ENCODE data around the gene ERICH4. TPM values are rescaled to one million over a fixed set of nuclear protein-coding genes. Genes with fewer than 3 reads are reported as not detected.

The ERICH4 gene
- total RNA-seq, result not detected in 2 replicates

DNA sequence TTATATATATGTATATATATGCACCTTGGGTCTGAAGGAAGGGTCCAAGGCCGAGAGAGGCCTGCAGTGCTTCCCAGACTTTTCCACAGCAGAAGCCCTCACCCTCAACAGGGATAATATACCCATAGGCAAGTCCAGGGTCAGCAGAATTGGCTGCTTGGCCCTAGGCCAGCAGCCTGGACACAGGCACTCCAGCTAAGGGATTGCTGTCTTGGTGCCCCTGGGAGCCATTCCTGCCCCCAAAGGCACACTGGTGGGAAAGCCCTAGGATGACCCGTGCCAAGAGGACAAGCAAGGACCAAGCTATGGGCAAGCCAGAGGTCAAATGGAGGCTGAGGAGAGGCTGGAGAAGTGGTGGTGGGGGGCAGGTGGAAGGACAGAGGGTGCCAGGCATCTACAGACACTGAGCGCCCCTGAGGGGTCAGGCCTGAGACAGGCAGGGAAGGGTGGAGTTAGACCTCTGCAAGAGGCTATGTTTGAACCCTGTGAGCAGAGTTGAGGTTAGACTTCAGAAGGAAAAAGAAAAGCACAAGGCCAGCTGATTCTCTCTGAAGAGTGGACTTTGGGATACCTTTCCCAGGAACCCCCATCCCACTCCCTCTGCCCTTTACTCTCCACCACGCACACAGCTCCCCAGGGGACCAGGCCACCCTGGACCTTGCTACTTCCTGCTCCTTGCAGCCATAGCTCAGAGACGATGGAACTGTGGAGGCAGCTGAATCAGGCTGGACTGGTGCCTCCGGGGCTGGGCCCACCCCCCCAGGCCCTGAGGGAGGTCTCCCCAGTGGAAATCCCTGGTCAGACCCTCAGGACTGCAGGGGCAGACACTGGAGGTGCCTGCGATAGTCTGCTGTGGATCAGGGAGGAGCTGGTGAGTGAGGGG is at the start of gene ERICH4:
Gene ERICH4 (plus strand): TSS at position 684 of the 883 bp plus-strand sequence. CDS start 14 bp downstream, at position 698.
- H3K9me3 Mint-ChIP-seq, result no peaks in the 10 kb centered on the region
- no peak within 1 kb of the TSS for H3K4me3 Mint-ChIP-seq
- peaks cover 5% of the 10 kb centered on the region for H3K4me1 Mint-ChIP-seq (ENCODE audit: low read depth)
- H3K27me3 Mint-ChIP-seq (ENCODE audit: insufficient read depth), result peaks cover 11% of the 10 kb centered on the region
- intact Hi-C loops (cut with micrococcal nuclease), result loop anchor here (10.0 kb wide), 1 partner anchor 238 kb away; no protein-coding TSS in a partner anchor
- no peak within 1 kb of the TSS for H3K27ac Mint-ChIP-seq
- H3K36me3 Mint-ChIP-seq (ENCODE audit: low read depth), result peaks cover 2% of the 10 kb centered on the region
- DNase-seq (ENCODE audit: low spot score), result no peak

- peaks cover 10% of the 10 kb centered on the region for H3K36me3 Mint-ChIP-seq (ENCODE audit: low read depth)
- no peak for DNase-seq (ENCODE audit: low spot score)
- intact Hi-C loops (cut with micrococcal nuclease), result loop anchor here (5.0 kb wide), 3 partner anchors 88 to 202 kb away; no protein-coding TSS in a partner anchor
- H3K4me1 Mint-ChIP-seq (ENCODE audit: low read depth), result peaks cover 28% of the 10 kb centered on the region
- peak overlapping the region; percentile 25 for H3K4me3 Mint-ChIP-seq
- no peaks in the 10 kb centered on the region for H3K9me3 Mint-ChIP-seq
- no peaks in the 10 kb centered on the region for H3K27me3 Mint-ChIP-seq (ENCODE audit: insufficient read depth)
- peak overlapping the region; percentile 3 for H3K27ac Mint-ChIP-seq
These were observed 47.6 kb upstream of the ERICH4 start for GRCh38 chr19:41395355-41395754.

DNA sequence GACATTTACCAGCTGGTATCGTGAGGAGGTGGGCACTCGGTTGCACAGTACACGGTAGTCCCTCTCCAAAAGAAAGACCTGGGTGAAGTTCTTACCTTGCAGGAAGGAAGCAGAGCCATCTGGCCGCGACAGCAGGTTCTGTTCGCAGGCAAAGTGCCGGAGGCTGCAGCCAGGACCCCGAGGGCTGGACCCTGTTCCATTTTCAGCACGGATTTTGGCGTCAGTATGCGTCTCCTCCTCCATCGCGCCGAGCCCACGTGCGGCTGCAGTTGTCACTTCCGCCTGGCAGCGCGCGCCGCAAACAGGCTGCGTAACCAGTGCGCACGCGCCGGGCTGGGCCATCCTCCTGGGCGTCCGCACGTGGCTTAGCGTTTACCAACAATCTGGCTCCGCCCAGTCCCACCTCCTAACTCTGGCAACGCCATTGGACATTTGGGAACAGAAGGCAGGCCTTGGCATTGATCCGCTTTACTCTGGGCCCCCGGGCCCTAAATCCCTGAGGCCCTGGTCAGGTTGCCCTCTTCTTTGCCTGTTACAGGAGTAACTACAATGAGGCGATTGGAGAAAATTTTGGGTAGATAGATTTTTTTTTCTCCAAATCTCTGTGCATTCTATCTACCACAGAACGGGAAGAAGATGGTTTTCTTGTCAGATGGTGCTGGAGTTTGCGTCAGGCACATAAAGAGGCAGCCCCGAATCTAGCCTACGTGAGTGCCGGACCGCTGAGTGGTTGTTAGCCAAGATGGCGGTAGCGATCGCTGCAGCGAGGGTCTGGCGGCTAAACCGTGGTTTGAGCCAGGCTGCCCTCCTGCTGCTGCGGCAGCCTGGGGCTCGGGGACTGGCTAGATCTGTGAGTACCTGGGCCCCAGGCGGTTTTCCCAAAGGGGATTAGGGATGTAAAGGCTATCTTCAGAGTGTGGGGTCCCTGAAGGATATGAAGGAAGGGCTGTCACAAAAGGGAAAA is 45.6 kb upstream of the ERICH4 start, which contains the start of the genes BCKDHA and EXOSC5:
Gene BCKDHA (plus strand): TSS at position 733 of the 964 bp plus-strand sequence. CDS start 10 bp downstream, at position 743.
Gene EXOSC5 (minus strand): TSS at position 274 of the 964 bp plus-strand sequence. CDS start 31 bp downstream, at position 243.
- DNase-seq (ENCODE audit: low spot score), result peak; percentile 99
- Mint-ChIP-seq H3K9me3 (no peaks in the 10 kb centered on the region), H3K27ac (peak within 1 kb of the TSS; percentile 99), H3K4me3 (peak within 1 kb of the TSS; percentile 97), H3K27me3 (ENCODE audit: insufficient read depth) (no peaks in the 10 kb centered on the region), H3K4me1 (ENCODE audit: low read depth) (peaks cover 28% of the 10 kb centered on the region), H3K36me3 (ENCODE audit: low read depth) (peaks cover 3% of the 10 kb centered on the region)
- intact Hi-C loops (cut with micrococcal nuclease), result loop anchor here (1.0 to 5.0 kb wide), 11 partner anchors 33 to 562 kb away; partner anchors contain the start of genes B9D2, DMAC2, RABAC1 and RPS19

DNA sequence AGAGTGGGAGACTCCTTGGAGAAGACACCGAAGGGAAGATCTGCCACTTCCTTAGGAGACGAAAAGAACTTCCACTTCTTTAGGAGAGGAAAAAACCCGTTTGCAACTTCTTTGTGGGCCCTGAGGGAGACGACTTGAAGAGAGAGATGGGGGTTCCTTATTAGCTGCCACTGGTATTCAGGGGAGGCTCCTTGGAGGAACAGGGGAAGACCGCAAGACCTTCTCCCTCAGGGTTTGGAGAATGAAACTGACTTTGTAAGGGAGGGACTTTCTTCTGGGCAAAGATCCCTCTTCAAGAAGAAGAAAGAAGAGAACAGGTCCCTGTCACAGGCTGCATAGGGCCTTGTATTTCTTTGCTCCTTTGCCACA is 44.9 kb upstream of the ERICH4 start:
- Mint-ChIP-seq H3K27me3 (ENCODE audit: insufficient read depth) (no peaks in the 10 kb centered on the region), H3K9me3 (no peaks in the 10 kb centered on the region), H3K4me1 (ENCODE audit: low read depth) (peaks cover 28% of the 10 kb centered on the region), H3K4me3 (peak overlapping the region; percentile 97), H3K27ac (peak overlapping the region; percentile 99), H3K36me3 (ENCODE audit: low read depth) (peaks cover 4% of the 10 kb centered on the region)
- intact Hi-C loops (cut with micrococcal nuclease), result loop anchor here (5.0 kb wide), 3 partner anchors 91 to 199 kb away; no protein-coding TSS in a partner anchor
- no peak for DNase-seq (ENCODE audit: low spot score)

DNA sequence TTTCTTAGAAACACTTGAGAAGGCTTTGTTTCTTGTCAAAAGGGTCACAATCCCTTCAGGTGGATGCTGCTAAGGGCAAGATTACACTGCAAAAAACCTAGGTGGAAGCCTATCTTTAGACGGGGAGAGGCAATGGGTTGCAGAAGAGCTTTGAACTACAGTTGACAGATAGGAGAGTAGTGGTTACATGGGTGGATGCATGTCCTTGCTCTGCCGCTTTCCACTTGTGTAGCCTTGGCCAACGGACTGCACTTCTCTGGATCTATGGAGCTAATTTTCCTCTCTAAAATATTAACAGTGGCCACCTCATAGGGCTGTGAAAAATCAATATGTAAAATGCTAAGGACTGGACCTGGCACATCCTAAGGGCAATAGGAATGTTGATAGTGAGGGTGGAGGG is 44.4 kb upstream of the ERICH4 start:
- peaks cover 28% of the 10 kb centered on the region for H3K4me1 Mint-ChIP-seq (ENCODE audit: low read depth)
- DNase-seq (ENCODE audit: low spot score), result no peak
- intact Hi-C loops (cut with micrococcal nuclease), result loop anchor here (5.0 kb wide), 3 partner anchors 91 to 199 kb away; no protein-coding TSS in a partner anchor
- H3K27me3 Mint-ChIP-seq (ENCODE audit: insufficient read depth), result no peaks in the 10 kb centered on the region
- H3K9me3 Mint-ChIP-seq, result no peaks in the 10 kb centered on the region
- peak overlapping the region; percentile 97 for H3K4me3 Mint-ChIP-seq
- H3K27ac Mint-ChIP-seq, result peak overlapping the region; percentile 67
- peaks cover 4% of the 10 kb centered on the region for H3K36me3 Mint-ChIP-seq (ENCODE audit: low read depth)

DNA sequence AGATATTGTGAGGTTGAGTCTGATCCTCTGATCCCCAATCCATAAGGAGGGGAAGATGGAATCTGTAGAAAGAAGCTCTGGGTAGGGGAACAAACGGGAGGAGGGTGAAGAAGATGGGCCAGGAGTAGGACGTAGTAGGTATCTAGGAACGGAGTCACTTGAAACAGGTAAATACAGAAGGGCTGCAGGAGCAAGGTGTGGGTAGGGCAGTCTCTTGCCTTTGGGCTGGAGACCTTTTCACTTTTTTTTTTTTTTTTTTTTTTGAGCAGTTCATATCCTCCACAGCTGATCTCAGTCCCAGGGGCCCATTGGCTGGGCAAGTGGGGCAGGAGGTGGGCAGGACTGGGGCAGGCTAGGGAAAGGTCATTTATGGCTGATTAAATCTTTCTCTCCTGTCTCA is 43.9 kb upstream of the ERICH4 start:
- Mint-ChIP-seq H3K4me1 (ENCODE audit: low read depth) (peaks cover 28% of the 10 kb centered on the region), H3K27ac (peak overlapping the region; percentile 67), H3K36me3 (ENCODE audit: low read depth) (peaks cover 3% of the 10 kb centered on the region), H3K4me3 (peak overlapping the region; percentile 97), H3K27me3 (ENCODE audit: insufficient read depth) (no peaks in the 10 kb centered on the region), H3K9me3 (no peaks in the 10 kb centered on the region)
- DNase-seq (ENCODE audit: low spot score), result no peak
- intact Hi-C loops (cut with micrococcal nuclease), result loop anchor here (5.0 kb wide), 3 partner anchors 92 to 198 kb away; no protein-coding TSS in a partner anchor

GRCh38 chr19:41399525-41399924 is 43.4 kb upstream of the ERICH4 start:
- no peaks in the 10 kb centered on the region for H3K9me3 Mint-ChIP-seq
- H3K27me3 Mint-ChIP-seq (ENCODE audit: insufficient read depth), result no peaks in the 10 kb centered on the region
- peaks cover 28% of the 10 kb centered on the region for H3K4me1 Mint-ChIP-seq (ENCODE audit: low read depth)
- H3K4me3 Mint-ChIP-seq, result peak overlapping the region; percentile 48
- intact Hi-C loops (cut with micrococcal nuclease), result loop anchor here (5.0 kb wide), 3 partner anchors 92 to 198 kb away; no protein-coding TSS in a partner anchor
- no peak for DNase-seq (ENCODE audit: low spot score)
- peaks cover 3% of the 10 kb centered on the region for H3K36me3 Mint-ChIP-seq (ENCODE audit: low read depth)
- no peak overlapping the region for H3K27ac Mint-ChIP-seq

DNA sequence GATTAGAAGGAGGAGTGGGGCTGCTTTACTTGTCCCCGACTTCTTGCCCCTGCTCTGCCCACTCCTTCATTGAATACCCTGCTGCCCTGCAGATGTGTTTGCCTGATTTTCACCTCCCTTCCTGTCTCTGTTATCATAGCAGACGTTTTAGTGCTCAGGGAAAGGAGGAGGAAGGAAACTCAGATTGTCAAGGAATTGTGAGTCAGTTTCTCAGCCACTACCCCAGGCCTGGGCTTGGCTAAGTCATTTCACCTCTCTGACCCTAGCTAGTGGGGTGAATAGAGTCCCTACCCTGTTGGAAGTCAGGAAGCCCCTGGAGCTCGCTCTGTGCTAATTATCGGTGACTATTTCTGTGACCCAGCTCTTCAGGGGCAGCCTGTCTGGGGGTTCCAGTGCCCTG is 41.5 kb upstream of the ERICH4 start:
- intact Hi-C loops (cut with micrococcal nuclease), result no loop called here
- Mint-ChIP-seq H3K9me3 (no peaks in the 10 kb centered on the region), H3K4me1 (ENCODE audit: low read depth) (peaks cover 15% of the 10 kb centered on the region), H3K27me3 (ENCODE audit: insufficient read depth) (no peaks in the 10 kb centered on the region), H3K36me3 (ENCODE audit: low read depth) (peaks cover 3% of the 10 kb centered on the region), H3K27ac (no peak overlapping the region), H3K4me3 (no peak overlapping the region)
- DNase-seq (ENCODE audit: low spot score), result no peak

GRCh38 chr19:41402010-41402409 is 40.9 kb upstream of the ERICH4 start:
- no peak overlapping the region for H3K4me3 Mint-ChIP-seq
- no peak for DNase-seq (ENCODE audit: low spot score)
- no peak overlapping the region for H3K27ac Mint-ChIP-seq
- peaks cover 12% of the 10 kb centered on the region for H3K4me1 Mint-ChIP-seq (ENCODE audit: low read depth)
- intact Hi-C loops (cut with micrococcal nuclease), result no loop called here
- no peaks in the 10 kb centered on the region for H3K27me3 Mint-ChIP-seq (ENCODE audit: insufficient read depth)
- no peaks in the 10 kb centered on the region for H3K9me3 Mint-ChIP-seq
- H3K36me3 Mint-ChIP-seq (ENCODE audit: low read depth), result peaks cover 3% of the 10 kb centered on the region

DNA sequence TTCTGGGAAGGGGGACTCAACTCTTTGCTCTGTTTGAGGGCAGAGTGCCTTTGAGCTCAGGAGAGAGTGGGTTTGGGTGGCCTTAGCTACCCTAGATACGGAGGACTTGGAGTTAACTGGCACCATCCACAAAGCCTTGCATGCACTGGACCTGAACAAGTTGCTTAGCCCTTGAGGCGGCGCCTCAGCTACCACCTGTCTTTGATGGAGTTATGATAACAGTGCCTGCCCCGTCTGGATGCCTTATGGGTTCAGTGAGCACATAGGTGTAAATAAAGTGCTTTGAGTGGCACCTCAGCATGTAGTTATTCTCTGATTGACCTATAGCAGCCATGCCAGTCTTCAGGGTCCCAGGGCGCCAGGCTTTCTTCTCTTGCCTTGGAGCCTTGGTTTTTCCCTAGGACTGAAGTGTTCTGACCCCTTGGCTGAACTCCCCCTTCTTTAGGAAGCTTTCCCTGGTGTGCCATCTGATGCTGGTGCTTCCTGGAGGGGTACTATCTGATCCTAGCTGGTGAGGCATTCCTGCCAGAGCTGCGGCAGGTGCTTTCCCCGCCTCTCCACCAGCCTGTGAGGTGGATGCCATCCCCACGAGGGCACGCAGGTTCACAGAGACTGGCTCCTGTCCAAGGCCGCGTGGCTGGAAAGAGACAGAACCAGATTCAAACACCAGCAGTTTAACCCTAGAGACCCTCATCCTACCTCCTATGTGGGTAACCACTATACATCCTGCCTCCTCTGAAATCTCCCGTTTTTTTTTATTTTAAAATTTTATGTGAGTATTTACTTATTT is 39.6 kb upstream of the ERICH4 start:
- H3K4me1 Mint-ChIP-seq (ENCODE audit: low read depth), result peaks cover 9% of the 10 kb centered on the region
- H3K9me3 Mint-ChIP-seq, result no peaks in the 10 kb centered on the region
- no peaks in the 10 kb centered on the region for H3K27me3 Mint-ChIP-seq (ENCODE audit: insufficient read depth)
- no peak for DNase-seq (ENCODE audit: low spot score)
- no peak overlapping the region for H3K4me3 Mint-ChIP-seq
- no peak overlapping the region for H3K27ac Mint-ChIP-seq
- H3K36me3 Mint-ChIP-seq (ENCODE audit: low read depth), result peaks cover 3% of the 10 kb centered on the region
- intact Hi-C loops (cut with micrococcal nuclease), result no loop called here

DNA sequence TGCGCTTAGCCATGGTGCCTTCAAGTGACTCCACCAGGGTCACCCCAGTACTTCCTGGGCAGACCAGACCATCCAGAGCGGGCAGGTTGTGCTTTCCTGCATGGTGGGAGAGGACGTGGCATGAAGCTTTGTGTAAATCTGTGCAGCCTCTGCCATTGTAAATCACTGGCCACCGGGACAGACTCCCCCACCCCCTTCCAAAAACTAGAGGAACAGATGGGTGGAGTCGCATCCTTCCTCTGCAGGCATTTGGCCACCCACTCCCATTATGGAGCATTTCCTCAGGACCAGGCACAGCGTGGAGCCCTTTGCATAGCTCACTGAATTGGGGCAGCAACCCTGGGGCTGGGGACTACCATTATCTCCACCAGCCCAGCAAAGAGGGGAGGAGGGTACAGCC is 37.2 kb upstream of the ERICH4 start:
- Mint-ChIP-seq H3K36me3 (ENCODE audit: low read depth) (peaks cover 3% of the 10 kb centered on the region), H3K4me3 (no peak overlapping the region), H3K27ac (no peak overlapping the region), H3K9me3 (no peaks in the 10 kb centered on the region), H3K4me1 (ENCODE audit: low read depth) (no peaks in the 10 kb centered on the region), H3K27me3 (ENCODE audit: insufficient read depth) (no peaks in the 10 kb centered on the region)
- intact Hi-C loops (cut with micrococcal nuclease), result no loop called here
- no peak for DNase-seq (ENCODE audit: low spot score)

GRCh38 chr19:41407271-41407670 is 35.7 kb upstream of the ERICH4 start:
- H3K4me3 Mint-ChIP-seq, result no peak overlapping the region
- no peaks in the 10 kb centered on the region for H3K27me3 Mint-ChIP-seq (ENCODE audit: insufficient read depth)
- peaks cover 5% of the 10 kb centered on the region for H3K36me3 Mint-ChIP-seq (ENCODE audit: low read depth)
- no peaks in the 10 kb centered on the region for H3K4me1 Mint-ChIP-seq (ENCODE audit: low read depth)
- no peak overlapping the region for H3K27ac Mint-ChIP-seq
- no peak for DNase-seq (ENCODE audit: low spot score)
- no peaks in the 10 kb centered on the region for H3K9me3 Mint-ChIP-seq
- intact Hi-C loops (cut with micrococcal nuclease), result no loop called here

All from activated T-helper 1 cell treated with anti-CD3 and anti-CD28 coated beads, Interleukin-12 subunit alpha, Interleukin-12 subunit beta, Interleukin-2, Interleukin-4 antibody, amounts not matched to agents 30 ng/mL and 10 ng/mL and 1 ng/mL, durations not matched to agents 14 hours and 24 hours and 36 hours (primary cell).